Caco-2 (cell line): ENCODE measurements around the gene CADPS2. TPM values are rescaled to one million over a fixed set of nuclear protein-coding genes. Genes with fewer than 3 reads are reported as not detected.

Experiments used
- BruUV-seq: library from RNA; stranded (reverse); fragments of 400-500 nt; replicated peaks from 2 replicates; lab custom pipeline; 2021; lab: Mats Ljungman, UMichigan
- CTCF ChIA-PET: fragments of 300-600 bp; sonication (Branson Sonifier 250); formaldehyde crosslinking; loops from one replicate; lab custom pipeline; 2022; ENCODE audit warnings: antibody characterized with exemption; lab: Charles Lee
- POLR2A ChIA-PET: fragments of 300-600 bp; sonication (Branson Sonifier 250); formaldehyde crosslinking; loops from one replicate; lab custom pipeline; 2022; ENCODE audit warnings: antibody characterized with exemption; lab: Charles Lee
- DNase-seq, 2 experiments: peaks; one replicate each; pipeline versions ENCODE4 v3.0.0 to v3.0.0-alpha.2; 2020 to 2022
- H3K27me3 ChIP-seq: replicated peaks from 2 replicates; pipeline ENCODE4 v1.6.0; 2011; ENCODE audit warnings: low read length; ENCODE audit not compliant: control insufficient read depth, insufficient read depth
- H3K36me3 ChIP-seq: 2 replicates; pipeline ENCODE4 v1.5.1; 2011; ENCODE audit warnings: low read length; ENCODE audit not compliant: control insufficient read depth, insufficient read depth
- H3K4me1 ChIP-seq: fragments of 250-450 bp; sonication (Bioruptor Pico); 2 replicates; pipeline ENCODE4 v1.5.1; 2020; ENCODE audit warnings: mild to moderate bottlenecking
- H3K4me3 ChIP-seq: 2 replicates; pipeline ENCODE4 v1.5.1; 2011; ENCODE audit warnings: low read depth, mild to moderate bottlenecking, control low read depth, low read length
- H3K9me3 ChIP-seq: fragments of 250-450 bp; sonication (Bioruptor Pico); 2 replicates; pipeline ENCODE4 v1.5.1; 2020; ENCODE audit warnings: mild to moderate bottlenecking, moderate library complexity
- H3K27ac Mint-ChIP-seq: one replicate; pipeline ENCODE4 v1.8.0; 2022; ENCODE audit warnings: mixed read lengths; ENCODE audit not compliant: unreplicated experiment
- H3K27me3 Mint-ChIP-seq: one replicate; pipeline ENCODE4 v1.8.0; 2022; ENCODE audit warnings: mixed read lengths; ENCODE audit not compliant: insufficient read depth, unreplicated experiment
- H3K36me3 Mint-ChIP-seq: one replicate; pipeline ENCODE4 v1.8.0; 2022; ENCODE audit warnings: mild to moderate bottlenecking, mixed read lengths; ENCODE audit not compliant: insufficient read depth, unreplicated experiment
- H3K4me1 Mint-ChIP-seq: one replicate; pipeline ENCODE4 v1.8.0; 2022; ENCODE audit warnings: low read depth, mixed read lengths; ENCODE audit not compliant: unreplicated experiment
- H3K4me3 Mint-ChIP-seq: one replicate; pipeline ENCODE4 v1.8.0; 2022; ENCODE audit warnings: mild to moderate bottlenecking, moderate library complexity, mixed read lengths; ENCODE audit not compliant: unreplicated experiment
- H3K9me3 Mint-ChIP-seq: one replicate; pipeline ENCODE4 v1.8.0; 2022; ENCODE audit warnings: mixed read lengths; ENCODE audit not compliant: unreplicated experiment
- intact Hi-C: fragments of 100-400 bp; cut with micrococcal nuclease; formaldehyde crosslinking; loops from one replicate; pipeline ENCODE4 v1.10.0; 2022; ENCODE audit not compliant: unreplicated experiment
- total RNA-seq: library from RNA; stranded (reverse); gene quantifications from 2 replicates; pipeline ENCODE4 v1.2.3, GENCODE V29; 2022
- TF ChIP-seq, protein P1 (sequence below), 2 experiments: fragments of 200-600 bp in 1 of 2; IDR thresholded peaks; 1 replicate in 1 of 2; 2 replicates in 1 of 2; pipeline versions ENCODE4 v1.5.1 to v1.8.0; 2011 to 2022; ENCODE audit warnings: antibody characterized with exemption in 1 of 2, control low read depth in 1 of 2, inconsistent platforms in 1 of 2, low read depth in 1 of 2, low read length in 1 of 2, mild to moderate bottlenecking in 1 of 2, moderate library complexity in 1 of 2; ENCODE audit not compliant: insufficient read depth in 1 of 2, severe bottlenecking in 1 of 2, unreplicated experiment in 1 of 2

Gene CADPS2
- total RNA-seq, 1 experiment from 2014 or later: 2.7 TPM

DNA sequence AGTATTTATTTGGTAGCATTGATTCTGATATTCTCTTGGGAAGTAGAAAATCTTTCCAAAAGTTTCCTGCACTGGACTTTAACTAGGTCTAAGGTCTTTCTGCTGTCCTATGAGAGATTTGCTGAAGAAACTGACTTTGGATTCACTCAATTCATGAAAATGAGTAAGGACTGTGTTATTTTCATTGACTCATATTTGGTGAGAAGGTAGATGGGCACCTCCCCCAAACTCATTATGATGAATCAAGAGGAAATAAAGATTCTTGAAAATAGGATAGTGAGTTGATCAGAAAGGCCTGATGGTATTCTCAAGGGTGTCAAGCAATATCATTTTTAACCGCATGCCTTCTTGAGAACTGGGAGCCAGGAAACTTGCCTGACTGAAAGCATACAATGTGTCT lies 297.6 kb downstream of the CADPS2 start:
- Mint-ChIP-seq H3K4me3 (no peak overlapping the region), H3K36me3 (no peaks in the 10 kb centered on the region), H3K9me3 (no peaks in the 10 kb centered on the region), H3K27ac (no peak overlapping the region), H3K4me1 (no peaks in the 10 kb centered on the region), H3K27me3 (no peaks in the 10 kb centered on the region)
- Histone ChIP-seq H3K27me3 (no peaks in the 10 kb centered on the region), H3K4me3 (no peak overlapping the region), H3K9me3 (no peaks in the 10 kb centered on the region), H3K36me3 (no peaks in the 10 kb centered on the region), H3K4me1 (no peaks in the 10 kb centered on the region)
- ChIA-PET CTCF (no interaction called here), POLR2A (no interaction called here)
- no peak for DNase-seq
- BruUV-seq: no TSS peak
- intact Hi-C loops: no loop called here
- TF ChIP-seq, protein P1, sequence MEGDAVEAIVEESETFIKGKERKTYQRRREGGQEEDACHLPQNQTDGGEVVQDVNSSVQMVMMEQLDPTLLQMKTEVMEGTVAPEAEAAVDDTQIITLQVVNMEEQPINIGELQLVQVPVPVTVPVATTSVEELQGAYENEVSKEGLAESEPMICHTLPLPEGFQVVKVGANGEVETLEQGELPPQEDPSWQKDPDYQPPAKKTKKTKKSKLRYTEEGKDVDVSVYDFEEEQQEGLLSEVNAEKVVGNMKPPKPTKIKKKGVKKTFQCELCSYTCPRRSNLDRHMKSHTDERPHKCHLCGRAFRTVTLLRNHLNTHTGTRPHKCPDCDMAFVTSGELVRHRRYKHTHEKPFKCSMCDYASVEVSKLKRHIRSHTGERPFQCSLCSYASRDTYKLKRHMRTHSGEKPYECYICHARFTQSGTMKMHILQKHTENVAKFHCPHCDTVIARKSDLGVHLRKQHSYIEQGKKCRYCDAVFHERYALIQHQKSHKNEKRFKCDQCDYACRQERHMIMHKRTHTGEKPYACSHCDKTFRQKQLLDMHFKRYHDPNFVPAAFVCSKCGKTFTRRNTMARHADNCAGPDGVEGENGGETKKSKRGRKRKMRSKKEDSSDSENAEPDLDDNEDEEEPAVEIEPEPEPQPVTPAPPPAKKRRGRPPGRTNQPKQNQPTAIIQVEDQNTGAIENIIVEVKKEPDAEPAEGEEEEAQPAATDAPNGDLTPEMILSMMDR (IDR thresholded peaks at IDR 0.05; ENCODE audit: insufficient read depth in 1 of 2, low read depth in 1 of 2, low read length in 1 of 2, severe bottlenecking in 1 of 2, unreplicated experiment in 1 of 2): no peak

GRCh38 chr7:122584676-122585251 lies 301.5 kb downstream of the CADPS2 start:
- Mint-ChIP-seq H3K27ac (no peak overlapping the region), H3K9me3 (no peaks in the 10 kb centered on the region), H3K4me3 (no peak overlapping the region), H3K36me3 (no peaks in the 10 kb centered on the region), H3K4me1 (no peaks in the 10 kb centered on the region), H3K27me3 (no peaks in the 10 kb centered on the region)
- BruUV-seq: no TSS peak
- Histone ChIP-seq H3K4me3 (no peak overlapping the region), H3K36me3 (no peaks in the 10 kb centered on the region), H3K9me3 (no peaks in the 10 kb centered on the region), H3K4me1 (no peaks in the 10 kb centered on the region), H3K27me3 (no peaks in the 10 kb centered on the region)
- no peak for DNase-seq
- ChIA-PET POLR2A (no interaction called here), CTCF (no interaction called here)
- TF ChIP-seq, protein P1 (IDR thresholded peaks at IDR 0.05; ENCODE audit: insufficient read depth in 1 of 2, low read depth in 1 of 2, low read length in 1 of 2, severe bottlenecking in 1 of 2, unreplicated experiment in 1 of 2): no peak
- intact Hi-C loops: no loop called here

GRCh38 chr7:122578350-122578749 lies 307.9 kb downstream of the CADPS2 start:
- DNase-seq: no peak
- intact Hi-C loops: no loop called here
- no peak overlapping the region for H3K4me3 ChIP-seq
- POLR2A ChIA-PET: no interaction called here
- no peaks in the 10 kb centered on the region for H3K27me3 ChIP-seq
- Mint-ChIP-seq H3K27ac (no peak overlapping the region), H3K9me3 (no peaks in the 10 kb centered on the region), H3K4me1 (no peaks in the 10 kb centered on the region), H3K27me3 (no peaks in the 10 kb centered on the region), H3K36me3 (no peaks in the 10 kb centered on the region), H3K4me3 (no peak overlapping the region)
- no peaks in the 10 kb centered on the region for H3K36me3 ChIP-seq
- H3K4me1 ChIP-seq: no peaks in the 10 kb centered on the region
- TF ChIP-seq, protein P1 (IDR thresholded peaks at IDR 0.05; ENCODE audit: insufficient read depth in 1 of 2, low read depth in 1 of 2, low read length in 1 of 2, severe bottlenecking in 1 of 2, unreplicated experiment in 1 of 2): no peak
- BruUV-seq: no TSS peak
- CTCF ChIA-PET: no interaction called here
- no peaks in the 10 kb centered on the region for H3K9me3 ChIP-seq
